MCF 10A (cell line): ENCODE measurements around the gene OR1J1. TPM values are rescaled to one million over a fixed set of nuclear protein-coding genes. Genes with fewer than 3 reads are reported as not detected.

Experiments used
- BruUV-seq: library from RNA; stranded (reverse); fragments of 400-500 nt; replicated peaks from 2 replicates; lab custom pipeline; 2021; lab: Mats Ljungman, UMichigan
- CTCF ChIA-PET: fragments of 300-600 bp; sonication (Branson Sonifier 250); formaldehyde crosslinking; extraction: SDS; loops from one replicate; lab custom pipeline; 2021; ENCODE audit warnings: antibody characterized with exemption, inconsistent platforms; lab: Yijun Ruan, JAX
- POLR2A ChIA-PET: fragments of 300-600, 350-650 bp; sonication (Branson Sonifier 250); formaldehyde crosslinking; extraction: SDS; loops from one replicate; lab custom pipeline; 2020; ENCODE audit warnings: antibody characterized with exemption, inconsistent platforms; lab: Yijun Ruan, JAX
- DNase-seq: peaks from one replicate; pipeline ENCODE4 v3.0.0-alpha.2; 2018; ENCODE audit not compliant: unreplicated experiment
- H3K27ac Mint-ChIP-seq: one replicate; pipeline ENCODE4 v1.8.0; 2022; ENCODE audit warnings: mild to moderate bottlenecking, low read depth, mixed read lengths; ENCODE audit not compliant: unreplicated experiment
- H3K27me3 Mint-ChIP-seq: one replicate; pipeline ENCODE4 v1.8.0; 2022; ENCODE audit warnings: mixed read lengths; ENCODE audit not compliant: insufficient read depth, unreplicated experiment
- H3K36me3 Mint-ChIP-seq: one replicate; pipeline ENCODE4 v1.8.0; 2022; ENCODE audit warnings: mild to moderate bottlenecking, moderate library complexity, mixed read lengths; ENCODE audit not compliant: insufficient read depth, unreplicated experiment
- H3K4me1 Mint-ChIP-seq: one replicate; pipeline ENCODE4 v1.8.0; 2022; ENCODE audit warnings: mixed read lengths; ENCODE audit not compliant: insufficient read depth, unreplicated experiment
- H3K4me3 Mint-ChIP-seq: one replicate; pipeline ENCODE4 v1.8.0; 2022; ENCODE audit warnings: mild to moderate bottlenecking, moderate library complexity, mixed read lengths; ENCODE audit not compliant: unreplicated experiment
- H3K9me3 Mint-ChIP-seq: one replicate; pipeline ENCODE4 v1.8.0; 2022; ENCODE audit warnings: mixed read lengths; ENCODE audit not compliant: unreplicated experiment
- intact Hi-C: fragments of 100-400 bp; cut with micrococcal nuclease; formaldehyde crosslinking; loops from 2 replicates; pipeline ENCODE4 v1.14.1; 2022
- total RNA-seq: library from RNA; stranded (reverse); gene quantifications from 2 replicates; pipeline ENCODE4 v1.2.3, GENCODE V29; 2022
- TF ChIP-seq, protein P1 (sequence below): fragments of 200-600 bp; IDR thresholded peaks from one replicate; pipeline ENCODE4 v1.8.0; 2022; ENCODE audit warnings: antibody characterized with exemption, mild to moderate bottlenecking; ENCODE audit not compliant: unreplicated experiment

OR1J1 gene
- total RNA-seq, 1 experiment from 2014 or later, result not detected

- Mint-ChIP-seq H3K4me3 (peak overlapping the region; percentile 71), H3K36me3 (no peaks in the 10 kb centered on the region), H3K9me3 (peaks cover 2% of the 10 kb centered on the region), H3K4me1 (peaks cover 5% of the 10 kb centered on the region), H3K27ac (no peak overlapping the region), H3K27me3 (peaks cover 71% of the 10 kb centered on the region)
- intact Hi-C loops, result loop anchor here (2.0 kb wide), 1 partner anchor 887 kb away; no protein-coding TSS in a partner anchor
- ChIA-PET CTCF (interaction anchor here (0.5 to 5.4 kb wide), 24 partner anchors 8 to 618 kb away, joined by 3 to 209 read pairs (median 4); no protein-coding TSS in a partner anchor), POLR2A (interaction anchor here (0.6 kb wide), 1 partner anchor 15 kb away, joined by 3 read pairs; no protein-coding TSS in a partner anchor)
- BruUV-seq, result no TSS peak
- DNase-seq, result peak; percentile 13
- TF ChIP-seq, protein P1, sequence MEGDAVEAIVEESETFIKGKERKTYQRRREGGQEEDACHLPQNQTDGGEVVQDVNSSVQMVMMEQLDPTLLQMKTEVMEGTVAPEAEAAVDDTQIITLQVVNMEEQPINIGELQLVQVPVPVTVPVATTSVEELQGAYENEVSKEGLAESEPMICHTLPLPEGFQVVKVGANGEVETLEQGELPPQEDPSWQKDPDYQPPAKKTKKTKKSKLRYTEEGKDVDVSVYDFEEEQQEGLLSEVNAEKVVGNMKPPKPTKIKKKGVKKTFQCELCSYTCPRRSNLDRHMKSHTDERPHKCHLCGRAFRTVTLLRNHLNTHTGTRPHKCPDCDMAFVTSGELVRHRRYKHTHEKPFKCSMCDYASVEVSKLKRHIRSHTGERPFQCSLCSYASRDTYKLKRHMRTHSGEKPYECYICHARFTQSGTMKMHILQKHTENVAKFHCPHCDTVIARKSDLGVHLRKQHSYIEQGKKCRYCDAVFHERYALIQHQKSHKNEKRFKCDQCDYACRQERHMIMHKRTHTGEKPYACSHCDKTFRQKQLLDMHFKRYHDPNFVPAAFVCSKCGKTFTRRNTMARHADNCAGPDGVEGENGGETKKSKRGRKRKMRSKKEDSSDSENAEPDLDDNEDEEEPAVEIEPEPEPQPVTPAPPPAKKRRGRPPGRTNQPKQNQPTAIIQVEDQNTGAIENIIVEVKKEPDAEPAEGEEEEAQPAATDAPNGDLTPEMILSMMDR, result no peak
Observed at GRCh38 chr9:122463828-122464632, 13.7 kb downstream of the OR1J1 start.

GRCh38 chr9:122457787-122458186 is 19.9 kb downstream of the OR1J1 start:
- Mint-ChIP-seq H3K27ac (no peak overlapping the region), H3K4me3 (no peak overlapping the region), H3K9me3 (peaks cover 8% of the 10 kb centered on the region), H3K36me3 (no peaks in the 10 kb centered on the region), H3K27me3 (peaks cover 83% of the 10 kb centered on the region), H3K4me1 (no peaks in the 10 kb centered on the region)
- TF ChIP-seq, protein P1, result no peak
- BruUV-seq, result no TSS peak
- DNase-seq, result no peak
- ChIA-PET POLR2A (no interaction called here), CTCF (no interaction called here)
- intact Hi-C loops, result no loop called here

DNA sequence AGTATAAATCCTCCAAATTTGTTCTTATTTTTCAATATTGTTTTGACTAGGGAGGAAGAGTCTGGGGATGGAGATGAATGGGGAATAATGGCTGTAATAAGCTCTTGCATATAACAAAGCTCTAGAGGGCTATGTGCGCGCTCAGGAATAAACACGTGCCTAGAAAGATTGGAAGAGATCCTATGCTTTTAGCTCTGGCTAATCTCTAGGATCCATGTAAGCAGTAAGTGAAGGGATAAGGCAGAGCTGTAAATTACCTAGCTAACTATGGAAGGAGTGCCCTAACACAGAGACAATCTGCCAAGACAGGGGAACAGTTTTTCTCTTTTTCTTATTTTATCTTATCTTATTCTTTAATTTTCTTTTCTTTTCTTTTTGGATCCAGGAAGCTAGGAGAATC is 21.6 kb downstream of the OR1J1 start:
- no TSS peak for BruUV-seq
- POLR2A ChIA-PET, result no interaction called here

DNA sequence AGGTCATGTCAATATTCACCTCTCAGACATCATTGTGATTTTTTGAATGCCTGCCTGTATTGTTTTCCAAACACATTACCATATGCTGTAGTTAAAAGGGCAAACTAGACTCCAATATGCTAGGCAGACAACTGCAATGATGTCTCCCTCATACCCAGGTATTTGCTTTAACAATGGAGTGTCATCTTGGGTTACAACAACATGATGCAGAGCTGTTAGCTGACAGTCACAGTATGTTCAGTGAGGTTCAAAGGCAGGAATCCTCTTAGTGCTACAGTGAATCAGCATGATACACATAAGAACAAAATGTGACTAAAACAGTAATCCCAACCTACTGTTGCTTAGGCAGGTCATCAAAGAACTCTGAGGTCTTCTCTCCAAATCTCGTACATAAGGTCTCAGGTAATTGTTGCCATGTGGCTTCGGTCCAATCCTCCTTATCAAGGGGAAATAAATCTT is 24.0 kb downstream of the OR1J1 start:
- no peak for DNase-seq
- ChIA-PET POLR2A (no interaction called here), CTCF (interaction anchor here (0.6 to 4.3 kb wide), 20 partner anchors 8 to 702 kb away, joined by 3 to 29 read pairs (median 5); partner anchors contain the start of genes MRRF and RBM18)
- Mint-ChIP-seq H3K4me3 (no peak overlapping the region), H3K9me3 (peaks cover 3% of the 10 kb centered on the region), H3K36me3 (no peaks in the 10 kb centered on the region), H3K27ac (peak overlapping the region; percentile 19), H3K4me1 (no peaks in the 10 kb centered on the region), H3K27me3 (peaks cover 43% of the 10 kb centered on the region)
- TF ChIP-seq, protein P1, result no peak
- BruUV-seq, result no TSS peak
- intact Hi-C loops, result loop anchor here (1.0 to 5.0 kb wide), 6 partner anchors 74 to 358 kb away; no protein-coding TSS in a partner anchor

More for the DNA sequence above, 21.6 kb downstream of the OR1J1 start:
- H3K4me1 Mint-ChIP-seq, result no peaks in the 10 kb centered on the region
- TF ChIP-seq, protein P1, result no peak
- CTCF ChIA-PET, result interaction anchor here (0.7 to 4.3 kb wide), 13 partner anchors 8 to 948 kb away, joined by 3 to 29 read pairs (median 3); no protein-coding TSS in a partner anchor
- no peak overlapping the region for H3K27ac Mint-ChIP-seq
- H3K36me3 Mint-ChIP-seq, result no peaks in the 10 kb centered on the region
- peaks cover 67% of the 10 kb centered on the region for H3K27me3 Mint-ChIP-seq
- peaks cover 8% of the 10 kb centered on the region for H3K9me3 Mint-ChIP-seq
- no peak for DNase-seq
- intact Hi-C loops, result no loop called here
- no peak overlapping the region for H3K4me3 Mint-ChIP-seq
